ENCODE data around the gene KRT80. TPM values are rescaled to one million over a fixed set of nuclear protein-coding genes. Genes with fewer than 3 reads are reported as not detected.

Gene KRT80
- total RNA-seq, 1 experiment from 2014 or later: 51.5 TPM

DNA sequence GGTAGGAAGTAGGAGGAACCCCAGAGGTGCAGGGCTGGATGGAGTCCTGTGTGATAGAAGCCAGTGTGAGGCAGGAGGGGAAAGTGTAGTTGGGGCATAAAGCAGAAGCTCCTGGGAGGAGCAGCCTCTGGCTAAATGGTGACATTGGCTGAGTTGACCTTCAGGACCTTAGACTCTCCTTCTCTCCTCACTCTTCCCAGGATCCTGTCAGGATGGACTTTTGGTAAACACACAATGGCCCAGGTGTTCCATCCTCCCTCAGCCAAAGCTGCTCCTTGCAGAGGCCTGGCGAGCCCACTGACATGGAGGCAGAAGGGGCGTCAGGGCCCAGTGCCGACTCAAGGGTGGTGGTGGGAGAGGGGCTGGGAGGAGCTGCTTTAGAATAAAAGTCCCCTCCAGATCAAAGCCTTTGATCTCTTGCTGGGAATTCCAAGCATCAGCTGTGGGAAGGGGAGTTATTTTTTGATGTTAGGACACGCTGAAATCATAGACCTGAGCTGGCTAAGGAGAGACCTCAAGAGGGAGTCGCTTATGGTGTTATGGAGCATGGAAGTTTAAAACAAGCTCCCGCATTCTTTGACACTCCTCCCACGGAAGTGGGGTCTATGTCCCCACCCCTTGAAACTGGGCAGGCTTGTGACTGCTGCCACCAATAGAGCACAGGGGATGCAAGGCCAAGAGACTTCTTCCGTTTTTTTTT, 68.2 kb downstream of the KRT80 start:
- no peak overlapping the region for H3K4me3 ChIP-seq (ENCODE audit: low read depth in 2 of 2, low read length in 2 of 2)
- in situ Hi-C loops (cut with HindIII; ENCODE audit: low pct_unique_long_range_greater_than_20kb, low sequenced_read_pairs) (no loop called here), intact Hi-C loops (cut with micrococcal nuclease; ENCODE audit: unreplicated experiment) (loop anchor here (5.0 kb wide), 1 partner anchor 96 kb away; no protein-coding TSS in a partner anchor)
- DNase-seq (ENCODE audit: low read depth, low spot score) (no peak), ATAC-seq (no peak)
- no peaks in the 10 kb centered on the region for H3K9me3 ChIP-seq (ENCODE audit: control insufficient read depth, insufficient read depth, low read depth, low read length)
- no peaks in the 10 kb centered on the region for H3K4me1 ChIP-seq (ENCODE audit: control insufficient read depth, insufficient read depth, low read length)
- no peaks in the 10 kb centered on the region for H3K36me3 ChIP-seq (ENCODE audit: control insufficient read depth, insufficient read depth, low read length)
- CTCF ChIA-PET: interaction anchor here (0.6 to 4.6 kb wide), 4 partner anchors 36 to 452 kb away, joined by 3 to 24 read pairs (median 5); no protein-coding TSS in a partner anchor
- POLR2A ChIA-PET: interaction anchor here (0.6 kb wide), 1 partner anchor 922 kb away, joined by 20 read pairs; no protein-coding TSS in a partner anchor
- no TSS peak for BruUV-seq (replicated peaks)
- no peaks in the 10 kb centered on the region for H3K27me3 ChIP-seq (ENCODE audit: control insufficient read depth, insufficient read depth, low read length)
- TF ChIP-seq POLR2AphosphoS5 (IDR thresholded peaks at IDR 0.05; ENCODE audit: low read depth, low read length): no peak
- H3K27ac ChIP-seq (ENCODE audit: low read length): no peak overlapping the region

DNA sequence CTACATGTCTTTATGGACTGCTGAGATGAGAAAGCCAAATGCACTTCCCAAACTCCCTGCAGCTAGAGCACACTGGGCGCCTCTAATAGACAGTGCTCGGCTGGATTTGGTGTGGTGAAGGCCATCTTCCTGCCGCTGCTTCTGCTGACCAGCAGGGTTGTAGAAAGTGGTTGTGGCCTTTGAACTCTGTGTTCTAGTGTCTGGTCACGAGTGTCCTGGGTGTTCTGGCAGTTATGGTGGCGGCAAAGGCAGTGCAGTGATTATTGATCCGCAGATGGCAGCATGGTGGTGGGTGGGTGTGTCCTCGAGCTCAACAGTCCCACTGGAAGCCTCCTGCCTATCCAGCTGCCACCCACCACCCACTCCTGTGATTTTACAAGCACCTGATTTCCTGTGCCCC, 68.9 kb downstream of the KRT80 start:
- DNase-seq (ENCODE audit: low read depth, low spot score) (no peak), ATAC-seq (no peak)
- Histone ChIP-seq H3K4me1 (ENCODE audit: control insufficient read depth, insufficient read depth, low read length) (no peaks in the 10 kb centered on the region), H3K27me3 (ENCODE audit: control insufficient read depth, insufficient read depth, low read length) (no peaks in the 10 kb centered on the region), H3K27ac (ENCODE audit: low read length) (no peak overlapping the region), H3K36me3 (ENCODE audit: control insufficient read depth, insufficient read depth, low read length) (no peaks in the 10 kb centered on the region), H3K4me3 (ENCODE audit: low read depth in 2 of 2, low read length in 2 of 2) (no peak overlapping the region), H3K9me3 (ENCODE audit: control insufficient read depth, insufficient read depth, low read depth, low read length) (no peaks in the 10 kb centered on the region)
- in situ Hi-C loops (cut with HindIII; ENCODE audit: low pct_unique_long_range_greater_than_20kb, low sequenced_read_pairs) (no loop called here), intact Hi-C loops (cut with micrococcal nuclease; ENCODE audit: unreplicated experiment) (loop anchor here (5.0 kb wide), 1 partner anchor 96 kb away; no protein-coding TSS in a partner anchor)
- POLR2A ChIA-PET: interaction anchor here (0.6 kb wide), 1 partner anchor 923 kb away, joined by 20 read pairs; no protein-coding TSS in a partner anchor
- TF ChIP-seq SIN3A (IDR thresholded peaks at IDR 0.05; ENCODE audit: borderline replicate concordance, insufficient read depth, low read depth, low read length): no peak
- TF ChIP-seq, protein P1, sequence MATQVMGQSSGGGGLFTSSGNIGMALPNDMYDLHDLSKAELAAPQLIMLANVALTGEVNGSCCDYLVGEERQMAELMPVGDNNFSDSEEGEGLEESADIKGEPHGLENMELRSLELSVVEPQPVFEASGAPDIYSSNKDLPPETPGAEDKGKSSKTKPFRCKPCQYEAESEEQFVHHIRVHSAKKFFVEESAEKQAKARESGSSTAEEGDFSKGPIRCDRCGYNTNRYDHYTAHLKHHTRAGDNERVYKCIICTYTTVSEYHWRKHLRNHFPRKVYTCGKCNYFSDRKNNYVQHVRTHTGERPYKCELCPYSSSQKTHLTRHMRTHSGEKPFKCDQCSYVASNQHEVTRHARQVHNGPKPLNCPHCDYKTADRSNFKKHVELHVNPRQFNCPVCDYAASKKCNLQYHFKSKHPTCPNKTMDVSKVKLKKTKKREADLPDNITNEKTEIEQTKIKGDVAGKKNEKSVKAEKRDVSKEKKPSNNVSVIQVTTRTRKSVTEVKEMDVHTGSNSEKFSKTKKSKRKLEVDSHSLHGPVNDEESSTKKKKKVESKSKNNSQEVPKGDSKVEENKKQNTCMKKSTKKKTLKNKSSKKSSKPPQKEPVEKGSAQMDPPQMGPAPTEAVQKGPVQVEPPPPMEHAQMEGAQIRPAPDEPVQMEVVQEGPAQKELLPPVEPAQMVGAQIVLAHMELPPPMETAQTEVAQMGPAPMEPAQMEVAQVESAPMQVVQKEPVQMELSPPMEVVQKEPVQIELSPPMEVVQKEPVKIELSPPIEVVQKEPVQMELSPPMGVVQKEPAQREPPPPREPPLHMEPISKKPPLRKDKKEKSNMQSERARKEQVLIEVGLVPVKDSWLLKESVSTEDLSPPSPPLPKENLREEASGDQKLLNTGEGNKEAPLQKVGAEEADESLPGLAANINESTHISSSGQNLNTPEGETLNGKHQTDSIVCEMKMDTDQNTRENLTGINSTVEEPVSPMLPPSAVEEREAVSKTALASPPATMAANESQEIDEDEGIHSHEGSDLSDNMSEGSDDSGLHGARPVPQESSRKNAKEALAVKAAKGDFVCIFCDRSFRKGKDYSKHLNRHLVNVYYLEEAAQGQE (IDR thresholded peaks at IDR 0.05; ENCODE audit: insufficient read depth in 1 of 2, low read depth in 2 of 2, low read length in 1 of 2): no peak
- TF ChIP-seq TCF7L2 (IDR thresholded peaks at IDR 0.05; ENCODE audit: low read depth, low read length): no peak
- TF ChIP-seq, protein P2, sequence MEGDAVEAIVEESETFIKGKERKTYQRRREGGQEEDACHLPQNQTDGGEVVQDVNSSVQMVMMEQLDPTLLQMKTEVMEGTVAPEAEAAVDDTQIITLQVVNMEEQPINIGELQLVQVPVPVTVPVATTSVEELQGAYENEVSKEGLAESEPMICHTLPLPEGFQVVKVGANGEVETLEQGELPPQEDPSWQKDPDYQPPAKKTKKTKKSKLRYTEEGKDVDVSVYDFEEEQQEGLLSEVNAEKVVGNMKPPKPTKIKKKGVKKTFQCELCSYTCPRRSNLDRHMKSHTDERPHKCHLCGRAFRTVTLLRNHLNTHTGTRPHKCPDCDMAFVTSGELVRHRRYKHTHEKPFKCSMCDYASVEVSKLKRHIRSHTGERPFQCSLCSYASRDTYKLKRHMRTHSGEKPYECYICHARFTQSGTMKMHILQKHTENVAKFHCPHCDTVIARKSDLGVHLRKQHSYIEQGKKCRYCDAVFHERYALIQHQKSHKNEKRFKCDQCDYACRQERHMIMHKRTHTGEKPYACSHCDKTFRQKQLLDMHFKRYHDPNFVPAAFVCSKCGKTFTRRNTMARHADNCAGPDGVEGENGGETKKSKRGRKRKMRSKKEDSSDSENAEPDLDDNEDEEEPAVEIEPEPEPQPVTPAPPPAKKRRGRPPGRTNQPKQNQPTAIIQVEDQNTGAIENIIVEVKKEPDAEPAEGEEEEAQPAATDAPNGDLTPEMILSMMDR (IDR thresholded peaks at IDR 0.05): no peak
- no peak for TF ChIP-seq POLR2AphosphoS5 (IDR thresholded peaks at IDR 0.05; ENCODE audit: low read depth, low read length)
- no TSS peak for BruUV-seq (replicated peaks)
- CTCF ChIA-PET: interaction anchor here (1.0 to 4.6 kb wide), 3 partner anchors 79 to 97 kb away, joined by 3 to 24 read pairs (median 7); no protein-coding TSS in a partner anchor

DNA sequence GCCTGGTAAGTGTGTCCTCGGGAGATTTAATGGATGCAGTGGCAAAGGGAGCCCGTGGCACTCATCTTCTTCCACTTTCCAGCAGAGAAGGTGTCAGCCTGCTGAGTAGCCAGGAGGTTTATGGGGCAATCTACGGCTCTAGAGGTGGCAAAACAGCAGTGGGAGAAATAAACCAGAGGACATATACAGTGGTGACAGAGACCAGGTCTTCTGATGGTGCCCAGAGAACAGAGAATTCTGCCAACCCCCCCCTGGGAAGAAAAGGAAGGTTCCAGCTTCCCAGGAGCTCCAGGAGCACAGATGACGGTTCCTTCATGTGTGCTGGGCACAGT, 69.3 kb downstream of the KRT80 start:
- CTCF ChIA-PET: interaction anchor here (0.6 to 4.6 kb wide), 4 partner anchors 79 to 222 kb away, joined by 3 to 24 read pairs (median 7); no protein-coding TSS in a partner anchor
- Histone ChIP-seq H3K4me3 (ENCODE audit: low read depth in 2 of 2, low read length in 2 of 2) (no peak overlapping the region), H3K27me3 (ENCODE audit: control insufficient read depth, insufficient read depth, low read length) (no peaks in the 10 kb centered on the region), H3K9me3 (ENCODE audit: control insufficient read depth, insufficient read depth, low read depth, low read length) (no peaks in the 10 kb centered on the region), H3K27ac (ENCODE audit: low read length) (no peak overlapping the region), H3K4me1 (ENCODE audit: control insufficient read depth, insufficient read depth, low read length) (no peaks in the 10 kb centered on the region), H3K36me3 (ENCODE audit: control insufficient read depth, insufficient read depth, low read length) (no peaks in the 10 kb centered on the region)
- POLR2A ChIA-PET: no interaction called here
- BruUV-seq (replicated peaks): no TSS peak
- no peak for TF ChIP-seq SIN3A (IDR thresholded peaks at IDR 0.05; ENCODE audit: borderline replicate concordance, insufficient read depth, low read depth, low read length)
- no peak for TF ChIP-seq POLR2AphosphoS5 (IDR thresholded peaks at IDR 0.05; ENCODE audit: low read depth, low read length)
- TF ChIP-seq, protein P1 (IDR thresholded peaks at IDR 0.05; ENCODE audit: insufficient read depth in 1 of 2, low read depth in 2 of 2, low read length in 1 of 2): no peak
- TF ChIP-seq, protein P2 (IDR thresholded peaks at IDR 0.05): no peak
- no peak for TF ChIP-seq TCF7L2 (IDR thresholded peaks at IDR 0.05; ENCODE audit: low read depth, low read length)
- DNase-seq (ENCODE audit: low read depth, low spot score) (no peak), ATAC-seq (no peak)
- in situ Hi-C loops (cut with HindIII; ENCODE audit: low pct_unique_long_range_greater_than_20kb, low sequenced_read_pairs): no loop called here
- intact Hi-C loops (cut with micrococcal nuclease; ENCODE audit: unreplicated experiment): loop anchor here (5.0 kb wide), 1 partner anchor 95 kb away; no protein-coding TSS in a partner anchor

All from Panc1 (cell line).